ENCODE results near the gene SUPT5H. TPM values are rescaled to one million over a fixed set of nuclear protein-coding genes. Genes with fewer than 3 reads are reported as not detected.
A peak's percentile ranks its signal among the peaks of the same experiment; 100 is the strongest.

The SUPT5H gene
- total and polyA plus RNA-seq, 2 of the 13 experiments (the other 11 are each of a cell fraction or from before 2014, with no cell fraction given), result 48.2 to 51.7 TPM

DNA sequence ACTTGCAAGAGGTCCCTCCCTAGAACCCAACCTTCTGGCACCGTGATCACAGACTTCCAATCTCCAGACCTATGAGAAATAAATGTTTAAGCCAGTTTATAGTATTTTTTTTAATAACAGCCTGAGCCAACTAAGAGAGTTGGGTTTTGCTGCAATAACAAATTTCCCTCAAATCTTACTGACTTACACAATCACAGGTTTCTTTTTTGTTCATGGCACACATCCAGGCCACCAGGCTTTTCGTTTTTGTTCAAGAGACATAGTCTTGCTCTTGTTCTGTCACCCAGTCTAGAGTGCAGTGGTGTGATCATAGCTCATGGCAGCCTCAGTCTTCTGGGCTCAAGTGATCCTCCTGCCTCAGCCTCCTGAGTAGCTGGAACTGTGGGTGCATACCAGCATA lies 67.6 kb downstream of the SUPT5H start:
- H4K20me1 ChIP-seq (ENCODE audit: insufficient read depth, low read length), result no peaks in the 10 kb centered on the region
- no peak overlapping the region for H3K27ac ChIP-seq (ENCODE audit: extremely low read length, insufficient read depth, low read length)
- no peak overlapping the region for H2AFZ ChIP-seq (ENCODE audit: low read length)
- WGBS (ENCODE audit: low lambda C conversion rate), result 2% methylated on average over 2 of the region's 2 CpGs
- no peak overlapping the region for H3K4me3 ChIP-seq (replicated peaks in 1 of 3; ENCODE audit: insufficient read depth in 1 of 3, low read depth in 2 of 3, low read length in 3 of 3)
- no peaks in the 10 kb centered on the region for H3K79me2 ChIP-seq (ENCODE audit: insufficient read depth, low read length)
- peaks cover 1 to 41% of the 10 kb centered on the region in 2 experiments; a peak in 4 of 5 replicates for H3K27me3 ChIP-seq (ENCODE audit: control insufficient read depth in 1 of 2, insufficient read depth in 2 of 2, low read length in 2 of 2)
- H3K9me3 ChIP-seq (ENCODE audit: low read length), result no peaks in the 10 kb centered on the region
- no peak for DNase-seq (ENCODE audit: low spot score)
- H3K36me3 ChIP-seq (replicated peaks in 1 of 2; ENCODE audit: control insufficient read depth in 1 of 2, insufficient read depth in 2 of 2, low read length in 2 of 2), result no peaks in the 10 kb centered on the region
- intact Hi-C loops (cut with micrococcal nuclease; ENCODE audit: unreplicated experiment) (no loop called here), in situ Hi-C loops (cut with HindIII; ENCODE audit: extremely low pct_ligation_motif_present, low pct_unique_long_range_greater_than_20kb) (no loop called here)
- H3K9ac ChIP-seq (ENCODE audit: insufficient read depth, low read depth, low read length), result no peak overlapping the region
- FAIRE-seq, result no peak
- TF ChIP-seq ZNF12 (CRISPR knock-in tag; IDR thresholded peaks at IDR 0.05) (peak; percentile 93), ATAD3A (CRISPR knock-in tag; IDR thresholded peaks at IDR 0.05) (no peak)
- ChIA-PET CTCF (ENCODE audit: low intra/inter-chr PET ratio, low total read pairs) (no interaction called here), POLR2A (interaction anchor here (0.8 kb wide), 1 partner anchor 77 kb away, joined by 3 read pairs; the partner anchor contains the start of gene RPS16)
- no peak for ATAC-seq
- no TSS peak for BruUV-seq (replicated peaks)
- peaks cover 20% of the 10 kb centered on the region for H3K4me1 ChIP-seq (ENCODE audit: insufficient read depth, low read length)
- no peak overlapping the region for H3K4me2 ChIP-seq (ENCODE audit: low read depth, low read length)

DNA sequence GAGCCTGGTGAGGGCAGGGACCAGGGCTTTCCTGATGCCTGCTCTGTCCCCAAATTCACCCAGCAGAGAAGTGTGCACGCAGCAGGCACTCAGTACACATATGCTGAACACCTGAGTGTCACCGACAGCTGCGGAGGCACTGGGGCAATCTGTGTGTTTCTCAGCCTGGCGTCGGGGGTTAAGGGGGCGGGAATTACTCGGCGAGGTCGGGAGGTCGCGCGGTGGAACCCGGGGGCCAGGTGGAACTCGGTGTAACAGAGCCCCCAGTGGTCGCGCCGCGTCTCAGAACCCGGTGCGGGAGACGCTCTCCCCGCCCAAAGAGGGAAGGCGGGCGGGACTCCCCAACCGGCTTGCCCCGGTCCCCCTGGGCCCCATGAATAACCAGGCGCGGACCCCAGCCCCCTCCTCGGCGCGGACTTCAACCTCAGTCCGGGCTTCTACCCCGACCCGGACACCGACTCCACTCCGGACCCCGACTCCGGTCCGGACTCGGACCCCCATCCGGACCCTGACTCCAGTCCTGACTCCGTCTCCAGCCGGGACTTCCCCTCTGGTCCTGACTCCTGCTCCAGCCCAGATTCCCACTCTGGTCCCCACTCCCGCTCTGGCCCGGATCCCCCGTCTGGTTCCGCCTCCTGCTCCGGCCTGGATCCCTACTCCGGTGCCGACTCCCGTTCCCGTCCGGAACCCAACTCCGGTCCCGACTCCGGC lies 69.6 kb downstream of the SUPT5H start, which contains the start of gene SELENOV:
Gene SELENOV, plus strand, starts transcription at position 300 of the 711 bp plus-strand sequence. Its CDS starts 74 bp downstream, at position 374.
- CTCF ChIA-PET (ENCODE audit: low intra/inter-chr PET ratio, low total read pairs), result no interaction called here
- intact Hi-C loops (cut with micrococcal nuclease; ENCODE audit: unreplicated experiment) (no loop called here), in situ Hi-C loops (cut with HindIII; ENCODE audit: extremely low pct_ligation_motif_present, low pct_unique_long_range_greater_than_20kb) (no loop called here)
- no peaks in the 10 kb centered on the region for H3K79me2 ChIP-seq (ENCODE audit: insufficient read depth, low read length)
- peak within 1 kb of the TSS; percentile 65 to 83 (median 66) for H3K4me3 ChIP-seq (replicated peaks in 1 of 3; ENCODE audit: insufficient read depth in 1 of 3, low read depth in 2 of 3, low read length in 3 of 3)
- no peaks in the 10 kb centered on the region for H3K9me3 ChIP-seq (ENCODE audit: low read length)
- no peak for DNase-seq (ENCODE audit: low spot score)
- no peaks in the 10 kb centered on the region for H3K36me3 ChIP-seq (replicated peaks in 1 of 2; ENCODE audit: control insufficient read depth in 1 of 2, insufficient read depth in 2 of 2, low read length in 2 of 2)
- no TSS peak for BruUV-seq (replicated peaks)
- no peak for FAIRE-seq
- ATAC-seq, result peak; percentile 67
- H3K27me3 ChIP-seq (ENCODE audit: control insufficient read depth in 1 of 2, insufficient read depth in 2 of 2, low read length in 2 of 2), result peaks cover 1 to 36% of the 10 kb centered on the region in 2 experiments; a peak in 4 of 5 replicates
- peak within 1 kb of the TSS; percentile 86 for H3K4me2 ChIP-seq (ENCODE audit: low read depth, low read length)
- H2AFZ ChIP-seq (ENCODE audit: low read length), result peak within 1 kb of the TSS; percentile 49
- no peak within 1 kb of the TSS for H3K27ac ChIP-seq (ENCODE audit: extremely low read length, insufficient read depth, low read length)
- H4K20me1 ChIP-seq (ENCODE audit: insufficient read depth, low read length), result no peaks in the 10 kb centered on the region
- peaks cover 18% of the 10 kb centered on the region for H3K4me1 ChIP-seq (ENCODE audit: insufficient read depth, low read length)
- 2% methylated on average over 18 of the region's 56 CpGs for WGBS (ENCODE audit: low lambda C conversion rate)
- POLR2A ChIA-PET, result interaction anchor here (0.8 to 1.6 kb wide), 2 partner anchors 10 to 17 kb away, joined by 3 to 5 read pairs; partner anchors contain the start of gene EID2B
- no peak within 1 kb of the TSS for H3K9ac ChIP-seq (ENCODE audit: insufficient read depth, low read depth, low read length)
- TF ChIP-seq, protein P1, sequence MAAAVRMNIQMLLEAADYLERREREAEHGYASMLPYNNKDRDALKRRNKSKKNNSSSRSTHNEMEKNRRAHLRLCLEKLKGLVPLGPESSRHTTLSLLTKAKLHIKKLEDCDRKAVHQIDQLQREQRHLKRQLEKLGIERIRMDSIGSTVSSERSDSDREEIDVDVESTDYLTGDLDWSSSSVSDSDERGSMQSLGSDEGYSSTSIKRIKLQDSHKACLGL (CRISPR knock-in tag; IDR thresholded peaks at IDR 0.05), result peak; percentile 40; the same call in 1 of the 2 replicates
- TF ChIP-seq SRSF1 (optimal IDR thresholded peaks at IDR 0.05; ENCODE audit: low read depth, low read length), result peak; percentile 47
- TF ChIP-seq, protein P2, sequence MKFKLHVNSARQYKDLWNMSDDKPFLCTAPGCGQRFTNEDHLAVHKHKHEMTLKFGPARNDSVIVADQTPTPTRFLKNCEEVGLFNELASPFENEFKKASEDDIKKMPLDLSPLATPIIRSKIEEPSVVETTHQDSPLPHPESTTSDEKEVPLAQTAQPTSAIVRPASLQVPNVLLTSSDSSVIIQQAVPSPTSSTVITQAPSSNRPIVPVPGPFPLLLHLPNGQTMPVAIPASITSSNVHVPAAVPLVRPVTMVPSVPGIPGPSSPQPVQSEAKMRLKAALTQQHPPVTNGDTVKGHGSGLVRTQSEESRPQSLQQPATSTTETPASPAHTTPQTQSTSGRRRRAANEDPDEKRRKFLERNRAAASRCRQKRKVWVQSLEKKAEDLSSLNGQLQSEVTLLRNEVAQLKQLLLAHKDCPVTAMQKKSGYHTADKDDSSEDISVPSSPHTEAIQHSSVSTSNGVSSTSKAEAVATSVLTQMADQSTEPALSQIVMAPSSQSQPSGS (CRISPR knock-in tag; IDR thresholded peaks at IDR 0.05), result 0 out of 2 replicates have a peak, but pooled peaks have one; percentile 34
- 0 out of 2 replicates have a peak, but pooled peaks have one; percentile 15 for TF ChIP-seq KDM5B (CRISPR knock-in tag; IDR thresholded peaks at IDR 0.05; ENCODE audit: borderline replicate concordance)
- TF ChIP-seq, protein P3, sequence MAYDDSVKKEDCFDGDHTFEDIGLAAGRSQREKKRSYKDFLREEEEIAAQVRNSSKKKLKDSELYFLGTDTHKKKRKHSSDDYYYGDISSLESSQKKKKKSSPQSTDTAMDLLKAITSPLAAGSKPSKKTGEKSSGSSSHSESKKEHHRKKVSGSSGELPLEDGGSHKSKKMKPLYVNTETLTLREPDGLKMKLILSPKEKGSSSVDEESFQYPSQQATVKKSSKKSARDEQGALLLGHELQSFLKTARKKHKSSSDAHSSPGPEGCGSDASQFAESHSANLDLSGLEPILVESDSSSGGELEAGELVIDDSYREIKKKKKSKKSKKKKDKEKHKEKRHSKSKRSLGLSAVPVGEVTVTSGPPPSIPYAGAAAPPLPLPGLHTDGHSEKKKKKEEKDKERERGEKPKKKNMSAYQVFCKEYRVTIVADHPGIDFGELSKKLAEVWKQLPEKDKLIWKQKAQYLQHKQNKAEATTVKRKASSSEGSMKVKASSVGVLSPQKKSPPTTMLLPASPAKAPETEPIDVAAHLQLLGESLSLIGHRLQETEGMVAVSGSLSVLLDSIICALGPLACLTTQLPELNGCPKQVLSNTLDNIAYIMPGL (CRISPR knock-in tag; IDR thresholded peaks at IDR 0.05; ENCODE audit: borderline replicate concordance in 1 of 2, low read depth in 1 of 2), result peak in 1 of 2 experiments; percentile 39; a peak in 1 of 4 replicates
- no peak for TF ChIP-seq TMF1 (CRISPR knock-in tag; IDR thresholded peaks at IDR 0.05; ENCODE audit: low read depth)
- peak; percentile 38; the same call in 1 of the 2 replicates for TF ChIP-seq GFI1 (CRISPR knock-in tag; IDR thresholded peaks at IDR 0.05; ENCODE audit: borderline replicate concordance)
- TF ChIP-seq ZNF232 (CRISPR knock-in tag; IDR thresholded peaks at IDR 0.05; ENCODE audit: borderline replicate concordance), result peak; percentile 39; the same call in 1 of the 2 replicates
- TF ChIP-seq CEBPG (CRISPR knock-in tag; IDR thresholded peaks at IDR 0.05), result no peak
